ENCODE data around the gene CTSO. TPM values are rescaled to one million over a fixed set of nuclear protein-coding genes. Genes with fewer than 3 reads are reported as not detected.

Gene CTSO
- total and polyA plus RNA-seq, 4 donors: 8.0 to 58.3 (median 15.2) TPM

GRCh38 chr4:155911905-155912304, 41.8 kb downstream of the CTSO start:
- Histone ChIP-seq H3K9me3 (ENCODE audit: control insufficient read depth in 4 of 4, insufficient read depth in 3 of 4, low read length in 3 of 4) (no peaks in the 10 kb centered on the region), H3K9ac (ENCODE audit: insufficient read depth in 1 of 2, low read length in 2 of 2) (no peak overlapping the region), H3K27ac (ENCODE audit: low read depth in 1 of 2, low read length in 1 of 2) (no peak overlapping the region), H3K27me3 (ENCODE audit: control insufficient read depth in 3 of 3, insufficient read depth in 3 of 3, low read length in 2 of 3) (no peaks in the 10 kb centered on the region), H3K36me3 (ENCODE audit: control insufficient read depth in 4 of 4, insufficient read depth in 4 of 4, low read length in 4 of 4) (peaks cover 0 to 19% (median 3%) of the 10 kb centered on the region in 4 donors), H3K4me3 (no peak overlapping the region), H3K4me1 (ENCODE audit: control insufficient read depth in 5 of 5, insufficient read depth in 5 of 5, low read length in 5 of 5) (peaks cover 0 to 19% (median 0%) of the 10 kb centered on the region in 5 donors)
- DNase-seq (no peak), ATAC-seq (ENCODE audit: insufficient read depth, low FRiP score) (no peak)
- WGBS, 2 donors: 82 to 87% methylated on average over 1 of the region's 1 CpG
- TF ChIP-seq, protein P1, sequence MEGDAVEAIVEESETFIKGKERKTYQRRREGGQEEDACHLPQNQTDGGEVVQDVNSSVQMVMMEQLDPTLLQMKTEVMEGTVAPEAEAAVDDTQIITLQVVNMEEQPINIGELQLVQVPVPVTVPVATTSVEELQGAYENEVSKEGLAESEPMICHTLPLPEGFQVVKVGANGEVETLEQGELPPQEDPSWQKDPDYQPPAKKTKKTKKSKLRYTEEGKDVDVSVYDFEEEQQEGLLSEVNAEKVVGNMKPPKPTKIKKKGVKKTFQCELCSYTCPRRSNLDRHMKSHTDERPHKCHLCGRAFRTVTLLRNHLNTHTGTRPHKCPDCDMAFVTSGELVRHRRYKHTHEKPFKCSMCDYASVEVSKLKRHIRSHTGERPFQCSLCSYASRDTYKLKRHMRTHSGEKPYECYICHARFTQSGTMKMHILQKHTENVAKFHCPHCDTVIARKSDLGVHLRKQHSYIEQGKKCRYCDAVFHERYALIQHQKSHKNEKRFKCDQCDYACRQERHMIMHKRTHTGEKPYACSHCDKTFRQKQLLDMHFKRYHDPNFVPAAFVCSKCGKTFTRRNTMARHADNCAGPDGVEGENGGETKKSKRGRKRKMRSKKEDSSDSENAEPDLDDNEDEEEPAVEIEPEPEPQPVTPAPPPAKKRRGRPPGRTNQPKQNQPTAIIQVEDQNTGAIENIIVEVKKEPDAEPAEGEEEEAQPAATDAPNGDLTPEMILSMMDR (IDR thresholded peaks at IDR 0.05; ENCODE audit: control extremely low read depth, extremely low read depth): no peak

GRCh38 chr4:155909615-155910226, 43.9 kb downstream of the CTSO start:
- DNase-seq: no peak
- Histone ChIP-seq H3K4me3 (no peak overlapping the region), H3K36me3 (ENCODE audit: control insufficient read depth in 4 of 4, insufficient read depth in 4 of 4, low read length in 4 of 4) (peaks cover 0 to 18% (median 1%) of the 10 kb centered on the region in 4 donors), H3K4me1 (ENCODE audit: control insufficient read depth in 5 of 5, insufficient read depth in 5 of 5, low read length in 5 of 5) (peaks cover 0 to 34% (median 0%) of the 10 kb centered on the region in 5 donors), H3K9me3 (ENCODE audit: control insufficient read depth in 4 of 4, insufficient read depth in 3 of 4, low read length in 3 of 4) (no peaks in the 10 kb centered on the region), H3K9ac (ENCODE audit: insufficient read depth in 1 of 2, low read length in 2 of 2) (no peak overlapping the region), H3K27me3 (ENCODE audit: control insufficient read depth in 3 of 3, insufficient read depth in 3 of 3, low read length in 2 of 3) (no peaks in the 10 kb centered on the region), H3K27ac (ENCODE audit: low read depth in 1 of 2, low read length in 1 of 2) (no peak overlapping the region)
- TF ChIP-seq, protein P1 (IDR thresholded peaks at IDR 0.05; ENCODE audit: control extremely low read depth, extremely low read depth): no peak
- no peak for ATAC-seq (ENCODE audit: insufficient read depth, low FRiP score)
- 80 to 89% methylated on average over 3 of the region's 3 CpGs for WGBS, 2 donors

DNA sequence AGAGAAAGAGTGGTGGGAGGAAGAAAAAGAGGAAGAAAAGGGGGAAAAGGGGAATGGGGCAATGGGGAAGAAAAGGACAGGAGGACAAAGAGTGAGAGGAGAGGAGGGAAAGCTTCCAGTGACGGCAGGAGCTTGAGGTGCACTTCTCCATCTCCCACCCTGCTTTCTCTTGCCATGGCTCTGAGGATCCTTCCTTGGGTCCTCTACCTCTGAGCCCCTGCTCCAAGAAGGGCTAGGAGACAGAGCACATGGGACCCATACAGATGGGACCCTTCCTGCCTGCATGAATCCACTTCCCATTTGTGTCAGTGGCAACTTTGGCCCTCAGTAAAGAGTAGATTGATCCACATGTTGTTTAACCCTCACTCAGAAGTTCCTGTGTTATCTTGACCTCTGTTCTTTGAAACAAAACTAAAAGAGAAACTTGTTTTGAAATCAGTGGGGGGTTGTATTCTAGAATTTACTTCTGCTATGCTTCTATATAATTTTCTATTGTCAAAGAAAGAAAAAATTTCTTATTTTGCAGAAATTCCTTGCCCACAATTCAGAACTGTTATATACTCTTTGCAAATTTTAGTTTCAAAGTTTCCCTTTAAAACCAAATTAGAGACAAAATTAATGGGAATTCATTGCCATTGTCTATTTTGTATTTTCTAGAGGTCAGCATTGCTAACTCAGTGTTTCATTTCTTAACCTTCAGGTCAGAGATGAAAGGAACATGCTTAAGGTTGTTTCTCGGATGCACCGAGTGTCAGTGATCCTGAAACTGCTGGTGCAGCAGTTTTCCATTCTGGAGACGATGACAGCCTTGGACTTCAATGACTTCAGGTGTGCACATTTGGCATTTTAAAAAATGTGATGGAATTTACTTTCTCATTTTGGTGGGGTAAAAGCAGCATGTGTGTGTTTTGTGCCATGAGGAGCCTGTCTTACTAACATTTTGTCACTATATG, 45.2 kb downstream of the CTSO start:
- ATAC-seq (ENCODE audit: insufficient read depth, low FRiP score) (no peak), DNase-seq (no peak)
- WGBS, 2 donors: 81 to 83% methylated on average over 4 of the region's 4 CpGs
- H3K9ac ChIP-seq (ENCODE audit: insufficient read depth in 1 of 2, low read length in 2 of 2): no peak overlapping the region
- H3K27me3 ChIP-seq (ENCODE audit: control insufficient read depth in 3 of 3, insufficient read depth in 3 of 3, low read length in 2 of 3): no peaks in the 10 kb centered on the region
- TF ChIP-seq, protein P1 (IDR thresholded peaks at IDR 0.05; ENCODE audit: control extremely low read depth, extremely low read depth): no peak
- H3K36me3 ChIP-seq (ENCODE audit: control insufficient read depth in 4 of 4, insufficient read depth in 4 of 4, low read length in 4 of 4): peaks cover 0 to 15% (median 1%) of the 10 kb centered on the region in 4 donors
- no peak overlapping the region for H3K4me3 ChIP-seq
- H3K27ac ChIP-seq (ENCODE audit: low read depth in 1 of 2, low read length in 1 of 2): no peak overlapping the region
- peaks cover 0 to 47% (median 0%) of the 10 kb centered on the region in 5 donors for H3K4me1 ChIP-seq (ENCODE audit: control insufficient read depth in 5 of 5, insufficient read depth in 5 of 5, low read length in 5 of 5)
- no peaks in the 10 kb centered on the region for H3K9me3 ChIP-seq (ENCODE audit: control insufficient read depth in 4 of 4, insufficient read depth in 3 of 4, low read length in 3 of 4)

Data from lung (tissue), 12 donors.